Astrocyte of the spinal cord (primary cell): Measurements from ENCODE around the gene FIBCD1.

ENCODE experiments used
- DNase-seq: peaks from one replicate; pipeline ENCODE4 v3.0.0; 2011; ENCODE audit warnings: low read depth, low spot score
- H3K4me3 ChIP-seq: 2 replicates; pipeline ENCODE4 v1.5.1; 2011; ENCODE audit warnings: low read depth, mild to moderate bottlenecking, low read length, moderate library complexity
- CTCF ChIP-seq: IDR thresholded peaks from 2 replicates; pipeline ENCODE4 v1.5.1; 2012; ENCODE audit warnings: low read depth, mild to moderate bottlenecking, low read length, inconsistent platforms
- in situ Hi-C: cut with HindIII; loops from 2 replicates; pipeline ENCODE4 v1.10.0; 2017; ENCODE audit warnings: low sequenced_read_pairs

FIBCD1 gene

GRCh38 chr9:130981002-130981755 lies 42.1 kb upstream of the FIBCD1 start:
- TF ChIP-seq CTCF = no peak
- no peak for DNase-seq
- H3K4me3 ChIP-seq = no peak overlapping the region
- in situ Hi-C loops = no loop called here

- H3K4me3 ChIP-seq = no peak overlapping the region
Measured at GRCh38 chr9:130980526-130980925, 41.5 kb upstream of the FIBCD1 start.

GRCh38 chr9:130979591-130980385 lies 40.7 kb upstream of the FIBCD1 start:
- no peak overlapping the region for H3K4me3 ChIP-seq
- no peak for DNase-seq
- TF ChIP-seq CTCF = no peak
- in situ Hi-C loops = no loop called here

More at GRCh38 chr9:130980526-130980925, 41.5 kb upstream of the FIBCD1 start:
- TF ChIP-seq CTCF = no peak
- in situ Hi-C loops = no loop called here
- DNase-seq = no peak

- no peak overlapping the region for H3K4me3 ChIP-seq
- no peak for TF ChIP-seq CTCF
- in situ Hi-C loops = no loop called here
- no peak for DNase-seq
Measured at GRCh38 chr9:130977811-130978221, 38.8 kb upstream of the FIBCD1 start.

GRCh38 chr9:130975932-130976841 lies 37.1 kb upstream of the FIBCD1 start:
- no peak for TF ChIP-seq CTCF
- in situ Hi-C loops = no loop called here
- no peak overlapping the region for H3K4me3 ChIP-seq
- DNase-seq = no peak

GRCh38 chr9:130975156-130975555 lies 36.1 kb upstream of the FIBCD1 start:
- no peak overlapping the region for H3K4me3 ChIP-seq
- TF ChIP-seq CTCF = no peak
- in situ Hi-C loops = no loop called here
- DNase-seq = no peak
